MM.1S (cell line): Measurements from ENCODE around the gene DSCAML1.

Source experiments
- DNase-seq: peaks from one replicate; pipeline ENCODE4 v3.0.0-alpha.2; 2015
- H2AFZ ChIP-seq: fragments of 300-600 bp; sonication (generic); 2 replicates; pipeline ENCODE4 v1.6.0; 2016; ENCODE audit warnings: antibody characterized with exemption, low read length
- H3F3A ChIP-seq: fragments of 300-600 bp; sonication (generic); 2 replicates; pipeline ENCODE4 v1.6.1; 2016; ENCODE audit warnings: mild to moderate bottlenecking, antibody characterized with exemption, low read length, moderate library complexity, mixed read lengths; ENCODE audit not compliant: insufficient read depth
- H3K27ac ChIP-seq: fragments of 300-600 bp; sonication (generic); 2 replicates; pipeline ENCODE4 v1.5.1; 2016; ENCODE audit warnings: mild to moderate bottlenecking, low read length
- H3K27me3 ChIP-seq: fragments of 300-600 bp; sonication (generic); replicated peaks from 2 replicates; pipeline ENCODE4 v1.6.0; 2016; ENCODE audit warnings: low read length; ENCODE audit not compliant: insufficient read depth
- H3K36me3 ChIP-seq: fragments of 300-600 bp; sonication (generic); replicated peaks from 2 replicates; pipeline ENCODE4 v1.6.1; 2016; ENCODE audit warnings: mild to moderate bottlenecking, low read length, mixed read lengths; ENCODE audit not compliant: insufficient read depth
- H3K4me1 ChIP-seq: fragments of 300-600 bp; sonication (generic); 2 replicates; pipeline ENCODE4 v1.6.1; 2016; ENCODE audit warnings: low read length, mixed read lengths
- H3K4me2 ChIP-seq: fragments of 300-600 bp; sonication (generic); 2 replicates; pipeline ENCODE4 v1.6.0; 2016; ENCODE audit warnings: low read depth, low read length
- H3K4me3 ChIP-seq: fragments of 300-600 bp; sonication (generic); 2 replicates; pipeline ENCODE4 v1.5.1; 2016; ENCODE audit warnings: low read length, mixed read lengths
- H3K79me2 ChIP-seq: fragments of 300-600 bp; sonication (generic); 2 replicates; pipeline ENCODE4 v1.6.1; 2016; ENCODE audit warnings: mixed run types, low read length, mixed read lengths
- H3K9ac ChIP-seq: fragments of 300-600 bp; sonication (generic); 2 replicates; pipeline ENCODE4 v1.6.1; 2016; ENCODE audit warnings: low read length, mixed read lengths
- H3K9me2 ChIP-seq: fragments of 300-600 bp; sonication (generic); replicated peaks from 2 replicates; pipeline ENCODE4 v1.6.1; 2016; ENCODE audit warnings: mild to moderate bottlenecking, low read length, mixed read lengths; ENCODE audit not compliant: insufficient read depth
- H3K9me3 ChIP-seq: fragments of 300-600 bp; sonication (generic); replicated peaks from 2 replicates; pipeline ENCODE4 v1.6.1; 2016; ENCODE audit warnings: mild to moderate bottlenecking, low read length, mixed read lengths; ENCODE audit not compliant: insufficient read depth
- H4K20me1 ChIP-seq: fragments of 300-600 bp; sonication (generic); 2 replicates; pipeline ENCODE4 v1.6.1; 2016; ENCODE audit warnings: mild to moderate bottlenecking, low read length, moderate library complexity, mixed read lengths; ENCODE audit not compliant: insufficient read depth
- CTCF ChIP-seq: fragments of 300-600 bp; sonication (generic); IDR thresholded peaks from 2 replicates; pipeline ENCODE4 v1.5.1; 2016; ENCODE audit warnings: antibody characterized with exemption, low read length, mixed read lengths
- EZH2 ChIP-seq: fragments of 300-600 bp; sonication (generic); optimal IDR thresholded peaks from 2 replicates; pipeline ENCODE3; 2017; ENCODE audit warnings: low read depth, mild to moderate bottlenecking, antibody characterized with exemption, low read length, mixed read lengths
- EZH2phosphoT487 ChIP-seq: fragments of 300-600 bp; sonication (generic); IDR thresholded peaks from 2 replicates; pipeline ENCODE4 v1.6.1; 2018; ENCODE audit warnings: antibody characterized with exemption, low read length

Gene DSCAML1

GRCh38 chr11:117806846-117807245 is 9.8 kb upstream of the DSCAML1 start:
- H3K9me2 ChIP-seq: no peaks in the 10 kb centered on the region
- H3K27ac ChIP-seq: no peak overlapping the region
- H3K36me3 ChIP-seq: no peaks in the 10 kb centered on the region
- no peaks in the 10 kb centered on the region for H3K4me1 ChIP-seq
- DNase-seq: no peak
- H3F3A ChIP-seq: no peaks in the 10 kb centered on the region
- no peak overlapping the region for H3K4me3 ChIP-seq
- no peaks in the 10 kb centered on the region for H3K79me2 ChIP-seq
- no peaks in the 10 kb centered on the region for H3K9me3 ChIP-seq
- no peak overlapping the region for H2AFZ ChIP-seq
- H3K9ac ChIP-seq: no peak overlapping the region
- H3K27me3 ChIP-seq: no peaks in the 10 kb centered on the region; the same call in 1 of the 2 replicates
- H4K20me1 ChIP-seq: no peaks in the 10 kb centered on the region
- H3K4me2 ChIP-seq: no peak overlapping the region
- no peak for TF ChIP-seq EZH2
- no peak for TF ChIP-seq CTCF
- TF ChIP-seq EZH2phosphoT487: no peak

- Histone ChIP-seq H3K79me2 (no peaks in the 10 kb centered on the region), H3K9ac (no peak overlapping the region), H3K4me3 (no peak overlapping the region), H3K4me2 (no peak overlapping the region), H2AFZ (no peak overlapping the region), H3K9me3 (no peaks in the 10 kb centered on the region), H3K27ac (no peak overlapping the region), H3K9me2 (no peaks in the 10 kb centered on the region), H3K36me3 (no peaks in the 10 kb centered on the region), H4K20me1 (no peaks in the 10 kb centered on the region), H3K27me3 (no peaks in the 10 kb centered on the region; the same call in 1 of the 2 replicates), H3F3A (no peaks in the 10 kb centered on the region), H3K4me1 (no peaks in the 10 kb centered on the region)
- no peak for DNase-seq
- TF ChIP-seq EZH2phosphoT487 (no peak), CTCF (no peak), EZH2 (no peak)
Measured at GRCh38 chr11:117805045-117805444, 8.0 kb upstream of the DSCAML1 start.

- Histone ChIP-seq H4K20me1 (no peaks in the 10 kb centered on the region), H3K36me3 (no peaks in the 10 kb centered on the region), H3K4me1 (no peaks in the 10 kb centered on the region), H3K4me3 (no peak overlapping the region), H3K4me2 (no peak overlapping the region), H3K9me2 (no peaks in the 10 kb centered on the region), H3K79me2 (no peaks in the 10 kb centered on the region), H3K27me3 (peaks cover 7% of the 10 kb centered on the region; the same call in 1 of the 2 replicates), H3K9me3 (no peaks in the 10 kb centered on the region), H3K27ac (no peak overlapping the region), H3K9ac (no peak overlapping the region), H2AFZ (no peak overlapping the region), H3F3A (no peaks in the 10 kb centered on the region)
- no peak for TF ChIP-seq CTCF
- no peak for TF ChIP-seq EZH2phosphoT487
- TF ChIP-seq EZH2: no peak
- DNase-seq: no peak
Measured at GRCh38 chr11:117803896-117804295, 6.9 kb upstream of the DSCAML1 start.
